ENCODE measurements around the gene PRKACA.

PRKACA gene

DNA sequence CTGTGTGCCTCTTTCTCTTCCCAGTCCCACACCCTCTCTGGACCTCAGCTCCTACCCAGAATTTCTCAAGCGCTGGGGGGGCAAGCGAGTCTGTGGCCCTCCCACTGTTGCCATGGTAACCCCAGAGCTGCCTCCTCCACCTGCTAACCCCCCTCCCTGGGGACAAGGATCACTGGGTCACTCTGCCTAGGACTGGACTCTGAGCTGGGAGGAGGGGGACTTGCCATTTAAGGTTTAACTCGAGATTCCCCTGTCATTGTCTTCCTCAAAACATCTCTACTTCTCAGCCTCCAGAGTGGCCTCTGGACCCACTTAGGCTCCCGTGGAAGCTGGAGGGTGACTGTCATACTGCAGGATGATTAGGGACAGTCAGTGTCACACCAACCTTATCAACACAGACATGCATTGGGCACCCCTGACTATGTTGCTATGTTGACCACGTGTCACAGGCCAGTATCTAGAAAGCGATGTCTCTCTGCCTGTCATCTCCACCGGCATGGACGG is 57.9 kb downstream of the PRKACA start:
- no peak overlapping the region for H3K4me3 ChIP-seq (ENCODE audit: low read length)
- TF ChIP-seq CTCF (IDR thresholded peaks at IDR 0.05; ENCODE audit: insufficient read depth, low read depth, low read length, missing control alignments) = no peak
- no peak for DNase-seq (ENCODE audit: low read depth)

- DNase-seq (ENCODE audit: low read depth) = no peak
- TF ChIP-seq CTCF (IDR thresholded peaks at IDR 0.05; ENCODE audit: insufficient read depth, low read depth, low read length, missing control alignments) = peak; percentile 73
Measured at GRCh38 chr19:14059093-14059480, 58.5 kb downstream of the PRKACA start.

GRCh38 chr19:14058182-14059092 is 59.1 kb downstream of the PRKACA start:
- no peak for TF ChIP-seq CTCF (IDR thresholded peaks at IDR 0.05; ENCODE audit: insufficient read depth, low read depth, low read length, missing control alignments)
- no peak for DNase-seq (ENCODE audit: low read depth)
- no peak overlapping the region for H3K4me3 ChIP-seq (ENCODE audit: low read length)

More at GRCh38 chr19:14059093-14059480, 58.5 kb downstream of the PRKACA start:
- no peak overlapping the region for H3K4me3 ChIP-seq (ENCODE audit: low read length)

GRCh38 chr19:14056741-14057356 is 60.7 kb downstream of the PRKACA start:
- no peak for TF ChIP-seq CTCF (IDR thresholded peaks at IDR 0.05; ENCODE audit: insufficient read depth, low read depth, low read length, missing control alignments)
- no peak overlapping the region for H3K4me3 ChIP-seq (ENCODE audit: low read length)
- no peak for DNase-seq (ENCODE audit: low read depth)

- H3K4me3 ChIP-seq (ENCODE audit: low read length) = no peak overlapping the region
- TF ChIP-seq CTCF (IDR thresholded peaks at IDR 0.05; ENCODE audit: insufficient read depth, low read depth, low read length, missing control alignments) = no peak
- DNase-seq (ENCODE audit: low read depth) = no peak
Measured at GRCh38 chr19:14056069-14056666, 61.4 kb downstream of the PRKACA start.

DNA sequence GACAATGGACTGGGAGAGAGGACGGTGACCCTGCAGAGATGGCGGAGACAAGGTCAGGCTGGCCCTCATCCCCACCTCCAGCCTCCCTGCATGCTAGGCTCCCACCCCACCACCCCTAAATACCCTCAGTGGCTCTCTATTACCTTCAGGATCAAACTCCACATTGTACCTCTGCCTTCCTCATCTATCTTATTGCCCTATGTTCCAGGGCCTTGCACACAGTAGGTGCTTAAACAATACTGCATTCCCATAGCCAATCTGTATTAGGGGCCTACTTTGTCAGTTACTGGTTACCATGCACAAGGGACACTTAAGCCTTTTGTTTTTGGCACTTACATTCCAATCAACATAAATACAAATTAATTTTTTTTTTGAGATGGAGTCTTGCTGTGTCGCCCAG is 62.2 kb downstream of the PRKACA start:
- DNase-seq (ENCODE audit: low read depth) = no peak
- TF ChIP-seq CTCF (IDR thresholded peaks at IDR 0.05; ENCODE audit: insufficient read depth, low read depth, low read length, missing control alignments) = no peak
- H3K4me3 ChIP-seq (ENCODE audit: low read length) = no peak overlapping the region

Data from epithelial cell of esophagus (primary cell).